Smooth muscle cell of the brain vasculature (primary cell): ENCODE data around the gene CDH13.

ENCODE experiments used
- DNase-seq: peaks from one replicate; pipeline ENCODE4 v3.0.0-alpha.2; 2012; ENCODE audit warnings: low read depth, low spot score

Gene CDH13

DNA sequence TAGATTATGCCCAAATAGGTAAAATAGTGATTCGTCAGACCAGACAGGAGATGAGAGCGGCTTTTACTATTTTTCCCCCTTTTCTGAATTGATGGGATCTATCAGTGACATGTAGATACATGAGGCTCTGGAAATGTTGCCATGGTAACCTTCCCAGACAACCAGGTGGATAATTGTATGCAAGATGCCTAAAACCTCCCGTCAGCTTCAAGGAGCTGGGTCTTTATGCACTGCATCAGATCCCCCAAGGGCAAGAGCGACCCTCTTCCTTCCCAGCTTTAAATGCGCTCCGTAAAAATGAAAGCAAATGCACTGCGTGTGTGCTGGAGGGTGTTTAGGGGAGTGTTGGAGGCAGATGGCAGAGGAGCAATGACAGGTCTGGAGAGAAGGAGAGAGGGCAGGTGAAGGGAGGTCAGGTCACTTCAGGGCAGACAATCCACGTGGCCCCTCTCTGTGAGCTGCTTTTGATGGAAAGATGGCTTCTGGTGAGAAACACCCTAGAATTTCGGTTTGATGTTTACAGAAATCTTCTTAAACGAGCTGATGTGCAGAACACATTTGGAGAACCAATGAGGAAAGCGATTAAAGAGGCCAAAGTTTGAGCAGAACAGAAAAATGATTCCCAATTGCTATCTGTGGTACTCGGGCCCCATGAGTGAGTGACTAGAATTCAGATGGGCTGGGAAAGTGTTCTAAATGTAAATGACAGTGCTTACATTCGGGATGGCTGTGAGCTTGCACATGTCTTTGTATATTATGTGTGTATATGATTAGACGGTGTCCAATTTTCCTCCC is 719.3 kb downstream of the CDH13 start:
- no peak for DNase-seq

DNA sequence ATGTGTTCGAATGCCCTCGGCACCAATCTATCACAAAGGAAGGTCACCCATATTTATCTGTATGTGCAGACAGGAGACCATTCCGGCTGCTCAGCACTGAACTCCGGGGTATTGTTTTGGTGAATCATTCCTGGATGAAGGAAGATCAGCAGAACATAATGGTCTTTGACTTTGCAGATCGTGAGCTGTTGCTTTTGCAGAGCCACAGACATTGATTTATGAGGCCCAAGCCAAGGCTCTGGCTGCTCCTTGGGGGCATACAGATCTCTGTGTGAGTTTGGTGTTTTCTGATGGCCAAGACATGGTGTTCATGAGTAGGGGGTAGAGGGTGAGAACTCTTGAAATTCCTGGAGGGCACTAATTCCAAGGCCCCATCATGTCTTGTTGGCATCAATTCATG is 722.2 kb downstream of the CDH13 start:
- DNase-seq = no peak

DNA sequence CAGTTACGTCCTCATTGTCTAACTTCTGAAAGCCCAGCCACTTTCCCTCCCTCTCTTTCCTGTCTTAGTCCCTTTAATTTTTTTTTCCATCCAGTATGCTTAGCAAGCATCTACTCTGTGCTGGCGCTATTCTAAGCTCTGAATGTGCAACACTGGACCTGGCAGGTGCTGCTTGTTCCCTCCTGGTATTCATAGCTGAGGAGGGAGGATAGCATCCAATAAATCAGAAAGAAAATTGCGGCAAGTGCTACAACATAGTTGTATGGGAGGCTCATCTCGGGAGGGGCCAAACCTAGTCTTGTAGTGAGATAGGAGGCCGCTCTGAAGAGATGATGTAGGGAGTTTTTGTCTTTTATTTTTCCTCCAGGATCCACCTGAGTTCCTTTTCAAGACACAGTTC is 723.7 kb downstream of the CDH13 start:
- no peak for DNase-seq

DNA sequence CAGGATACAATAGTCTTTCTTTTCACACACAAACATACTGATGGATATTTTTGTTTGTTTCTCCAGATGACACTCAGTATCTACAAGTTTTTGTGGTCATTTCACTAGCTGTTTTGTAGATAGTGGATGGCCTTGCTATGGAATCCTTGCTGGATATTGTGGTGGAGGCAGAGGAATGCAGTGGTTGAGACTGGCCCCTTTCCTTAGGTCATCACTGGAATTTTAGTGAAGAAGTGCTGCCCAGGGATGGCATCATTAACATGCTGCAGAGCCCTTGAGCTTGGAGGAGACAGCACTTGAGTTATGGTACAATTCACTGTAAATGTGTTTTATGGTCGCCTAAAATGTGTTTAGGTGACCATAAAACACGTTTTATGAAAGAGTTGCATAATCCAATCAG is 725.1 kb downstream of the CDH13 start:
- DNase-seq = no peak

DNA sequence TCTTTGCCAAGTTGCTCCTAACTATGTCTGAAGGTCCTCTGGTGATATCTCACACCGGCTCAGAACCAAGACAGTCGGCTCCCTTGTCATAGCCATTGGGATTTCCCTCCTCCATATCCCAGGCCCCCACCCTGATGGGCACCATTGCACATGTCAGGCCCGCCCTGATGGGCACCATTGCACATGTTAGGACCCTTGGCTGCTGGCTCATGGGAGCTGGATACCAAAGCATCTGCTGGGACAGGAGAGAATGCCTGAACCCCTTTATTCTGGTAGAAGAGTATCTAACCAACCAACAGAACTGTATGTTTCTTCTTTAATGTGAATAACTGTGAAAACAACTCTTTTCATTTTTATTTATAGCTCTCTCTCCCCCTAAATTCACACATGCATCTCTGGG is 726.5 kb downstream of the CDH13 start:
- no peak for DNase-seq

GRCh38 chr16:83354015-83354414 is 727.2 kb downstream of the CDH13 start:
- no peak for DNase-seq

- DNase-seq = no peak
Measured at GRCh38 chr16:83355570-83356218, 728.9 kb downstream of the CDH13 start.

GRCh38 chr16:83356266-83356665 is 729.5 kb downstream of the CDH13 start:
- peak; percentile 33 for DNase-seq

DNA sequence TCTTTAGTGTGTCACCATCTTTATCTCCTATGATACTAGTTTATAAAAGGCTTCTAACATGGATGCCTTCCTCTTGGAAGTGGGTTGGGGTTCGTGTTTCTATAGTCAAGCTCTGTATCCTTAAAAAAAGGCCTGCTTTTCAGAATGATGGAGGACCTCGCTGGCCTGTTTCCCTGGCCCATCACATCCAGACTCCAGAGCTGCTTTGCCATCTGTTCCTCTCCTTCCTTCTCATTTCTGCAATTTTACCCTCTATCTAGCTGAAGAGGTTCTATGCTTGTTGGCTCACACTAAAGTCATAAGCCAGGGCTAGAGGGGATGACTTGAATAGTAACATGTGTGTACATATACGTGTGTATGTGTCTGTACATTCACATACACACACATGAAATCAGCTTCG is 730.2 kb downstream of the CDH13 start:
- no peak for DNase-seq

- no peak for DNase-seq
Measured at GRCh38 chr16:83363521-83363920, 736.8 kb downstream of the CDH13 start.

DNA sequence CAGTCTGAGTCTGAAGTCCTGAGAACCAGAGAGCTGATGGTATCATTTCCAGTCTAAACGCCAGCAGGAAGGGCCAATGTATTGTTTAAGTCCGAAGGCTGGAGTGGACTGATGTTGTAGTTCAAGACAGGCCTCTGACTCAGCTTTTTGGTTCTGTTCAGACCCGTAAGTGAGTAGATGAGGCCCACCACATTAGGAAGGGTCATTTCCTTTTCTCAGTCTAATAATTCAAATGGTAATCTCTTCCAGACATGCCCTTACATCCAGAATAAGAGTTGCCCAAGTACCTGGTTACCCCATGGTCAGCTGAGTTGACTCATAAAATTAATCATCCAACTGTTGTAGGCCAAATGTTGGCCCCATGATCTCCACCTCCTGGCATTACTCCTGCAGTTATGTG is 738.4 kb downstream of the CDH13 start:
- no peak for DNase-seq

GRCh38 chr16:83366228-83366627 is 739.5 kb downstream of the CDH13 start:
- no peak for DNase-seq

- no peak for DNase-seq
Measured at GRCh38 chr16:83374979-83375378, 748.2 kb downstream of the CDH13 start.

GRCh38 chr16:83389751-83390150 is 763.0 kb downstream of the CDH13 start:
- DNase-seq = no peak

GRCh38 chr16:83390759-83391158 is 764.0 kb downstream of the CDH13 start:
- DNase-seq = peak; percentile 35

- no peak for DNase-seq
Measured at GRCh38 chr16:83392743-83393142, 766.0 kb downstream of the CDH13 start.

- DNase-seq = no peak
Measured at GRCh38 chr16:83393196-83393981, 766.6 kb downstream of the CDH13 start.

DNA sequence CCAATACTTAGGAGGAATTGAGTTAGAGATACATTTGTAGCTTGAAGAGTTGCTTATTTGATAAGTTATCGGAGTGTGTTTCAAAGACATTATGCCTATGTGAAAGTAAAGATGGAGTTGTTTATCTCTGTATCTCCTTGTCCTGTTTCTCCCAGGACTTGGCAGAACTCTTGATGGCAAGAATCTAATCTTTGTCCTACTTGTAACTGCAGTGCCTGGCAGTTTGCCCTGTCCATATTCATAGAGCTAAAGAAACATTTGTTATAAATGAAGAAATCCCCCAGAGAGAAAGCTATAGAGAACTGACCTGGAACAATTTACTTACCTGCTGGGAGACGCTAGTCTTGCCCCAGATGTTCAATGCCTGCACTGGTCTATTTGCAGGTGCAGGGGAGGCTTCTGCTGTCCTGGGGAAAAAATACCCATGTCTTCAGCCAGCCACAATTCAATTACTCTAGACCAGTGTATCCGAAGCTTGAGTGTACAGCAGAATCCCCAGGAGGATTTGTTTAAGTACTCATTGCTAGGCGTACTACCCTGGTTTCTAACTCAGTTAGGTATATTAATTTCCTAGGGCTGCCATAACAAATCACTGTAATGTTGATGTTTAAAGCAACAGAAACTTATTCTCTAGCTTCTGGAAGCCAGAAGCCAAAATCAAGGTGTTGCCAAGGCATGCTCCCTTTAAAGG is 771.0 kb downstream of the CDH13 start:
- DNase-seq = no peak

DNA sequence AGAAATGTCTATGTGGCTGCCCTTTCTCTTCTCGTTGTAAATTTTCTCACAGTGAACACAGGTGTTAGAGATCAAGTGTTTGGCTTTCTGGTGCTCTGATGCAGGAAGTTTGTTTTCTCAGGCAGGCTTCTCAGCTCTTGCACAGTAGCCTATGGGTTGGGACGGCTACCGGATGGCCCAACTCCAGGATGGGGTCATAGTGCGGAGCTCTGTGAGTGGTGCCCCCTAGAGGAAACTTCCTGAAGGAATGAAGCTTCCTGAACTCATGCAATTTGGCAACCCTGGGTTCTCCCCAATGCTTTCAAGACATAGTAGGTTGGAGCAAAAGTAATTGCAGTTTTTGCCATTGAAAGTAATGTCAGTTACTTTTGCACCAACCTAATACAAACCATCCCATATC is 773.5 kb downstream of the CDH13 start:
- DNase-seq = no peak

- DNase-seq = no peak
Measured at GRCh38 chr16:83402160-83402814, 775.5 kb downstream of the CDH13 start.

GRCh38 chr16:83402967-83403366 is 776.2 kb downstream of the CDH13 start:
- DNase-seq = peak; percentile 39
